PC-9 (cell line): ENCODE data around the gene ANXA6.

Source experiments
- EZH2 ChIP-seq: fragments of 200-600 bp; sonication (generic); IDR thresholded peaks from 2 replicates; pipeline ENCODE4 v1.8.0; 2017; ENCODE audit warnings: antibody characterized with exemption, low read depth
- TF ChIP-seq, protein P1 (sequence below): fragments of 200-600 bp; sonication (generic); conservative IDR thresholded peaks from 2 replicates; pipeline ENCODE4 v1.6.1; 2017; ENCODE audit warnings: mixed run types, antibody characterized with exemption, mild to moderate bottlenecking, moderate library complexity

DNA sequence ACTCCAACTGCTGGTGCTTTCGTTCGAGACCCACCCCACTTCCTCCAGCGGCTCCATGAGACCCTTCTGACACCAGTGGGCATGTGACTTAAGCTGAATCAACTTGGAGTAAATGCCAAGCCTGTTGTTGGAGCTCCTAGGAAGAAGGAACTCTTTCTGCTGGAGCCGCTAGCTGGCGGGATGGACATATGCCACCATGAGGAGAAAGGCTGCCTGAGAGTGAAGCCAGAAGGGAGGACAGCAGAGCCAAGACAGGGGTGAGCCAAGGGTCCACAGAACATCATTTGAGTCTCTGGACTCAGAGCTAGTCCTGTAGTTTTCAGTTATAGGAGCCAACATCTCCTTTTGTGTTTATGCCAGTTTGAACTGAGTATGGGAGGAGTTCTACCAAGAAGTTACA is 35.9 kb downstream of the ANXA6 start:
- TF ChIP-seq, protein P1, sequence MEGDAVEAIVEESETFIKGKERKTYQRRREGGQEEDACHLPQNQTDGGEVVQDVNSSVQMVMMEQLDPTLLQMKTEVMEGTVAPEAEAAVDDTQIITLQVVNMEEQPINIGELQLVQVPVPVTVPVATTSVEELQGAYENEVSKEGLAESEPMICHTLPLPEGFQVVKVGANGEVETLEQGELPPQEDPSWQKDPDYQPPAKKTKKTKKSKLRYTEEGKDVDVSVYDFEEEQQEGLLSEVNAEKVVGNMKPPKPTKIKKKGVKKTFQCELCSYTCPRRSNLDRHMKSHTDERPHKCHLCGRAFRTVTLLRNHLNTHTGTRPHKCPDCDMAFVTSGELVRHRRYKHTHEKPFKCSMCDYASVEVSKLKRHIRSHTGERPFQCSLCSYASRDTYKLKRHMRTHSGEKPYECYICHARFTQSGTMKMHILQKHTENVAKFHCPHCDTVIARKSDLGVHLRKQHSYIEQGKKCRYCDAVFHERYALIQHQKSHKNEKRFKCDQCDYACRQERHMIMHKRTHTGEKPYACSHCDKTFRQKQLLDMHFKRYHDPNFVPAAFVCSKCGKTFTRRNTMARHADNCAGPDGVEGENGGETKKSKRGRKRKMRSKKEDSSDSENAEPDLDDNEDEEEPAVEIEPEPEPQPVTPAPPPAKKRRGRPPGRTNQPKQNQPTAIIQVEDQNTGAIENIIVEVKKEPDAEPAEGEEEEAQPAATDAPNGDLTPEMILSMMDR, result no peak
- TF ChIP-seq EZH2, result no peak
